Kidney epithelial cell (primary cell): Measurements from ENCODE around the gene LDLRAP1. TPM values are rescaled to one million over a fixed set of nuclear protein-coding genes. Genes with fewer than 3 reads are reported as not detected.

Experiments used
- DNase-seq: peaks from one replicate; pipeline ENCODE4 v3.0.0-alpha.2; 2010; ENCODE audit warnings: low read depth
- H3K27me3 ChIP-seq: 2 replicates; pipeline ENCODE4 v1.6.0; 2011; ENCODE audit warnings: low read length; ENCODE audit not compliant: control insufficient read depth, insufficient read depth
- H3K36me3 ChIP-seq: 2 replicates; pipeline ENCODE4 v1.5.1; 2011; ENCODE audit warnings: low read length; ENCODE audit not compliant: control insufficient read depth, insufficient read depth
- H3K4me3 ChIP-seq: 2 replicates; pipeline ENCODE4 v1.5.1; 2011; ENCODE audit warnings: low read depth, mild to moderate bottlenecking, control low read depth, low read length
- total RNA-seq: library from RNA; depleted of rRNA; stranded (reverse); fragments of >200 nt; gene quantifications from 2 replicates; pipeline ENCODE4 v1.2.3, GENCODE V29; 2015
- TF ChIP-seq, protein P1 (sequence below): IDR thresholded peaks from 2 replicates; pipeline ENCODE4 v1.5.1; 2011; ENCODE audit warnings: mild to moderate bottlenecking, moderate library complexity, low read length, control low read depth, inconsistent platforms; ENCODE audit not compliant: insufficient read depth, poor library complexity, severe bottlenecking

Gene LDLRAP1
- total RNA-seq, 1 donor from 2014 or later, result 7.5 TPM

DNA sequence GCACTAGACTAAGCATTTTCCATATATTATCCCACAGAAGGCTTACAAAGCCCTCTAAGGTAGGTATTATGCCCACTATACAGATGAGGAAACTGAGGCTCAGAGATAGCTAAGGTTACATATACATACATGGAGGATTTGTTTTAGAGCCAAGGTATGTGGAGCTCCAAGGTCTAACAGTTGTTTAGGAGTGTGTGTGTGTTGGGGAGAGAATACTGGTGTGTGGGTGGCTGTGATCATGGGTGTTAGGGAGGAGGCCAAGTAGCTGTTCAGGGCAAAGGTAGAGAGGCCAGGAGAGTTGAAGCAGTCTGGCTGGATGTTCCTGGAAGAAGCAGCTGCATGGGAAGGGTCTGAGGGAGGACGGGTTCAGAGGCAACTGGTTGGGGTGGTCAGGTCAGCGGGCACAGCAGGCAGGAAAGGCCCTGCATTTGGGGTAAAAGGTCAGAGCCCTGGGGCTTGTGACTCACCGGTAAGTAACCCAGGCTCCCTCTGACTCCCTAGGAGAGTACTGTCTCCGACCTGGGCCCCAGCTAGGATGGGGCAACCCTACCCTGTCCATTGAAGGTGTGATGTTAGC is 5.1 kb upstream of the LDLRAP1 start:
- DNase-seq, result no peak
- Histone ChIP-seq H3K4me3 (no peak overlapping the region), H3K27me3 (peaks cover 7% of the 10 kb centered on the region), H3K36me3 (no peaks in the 10 kb centered on the region)
- TF ChIP-seq, protein P1, sequence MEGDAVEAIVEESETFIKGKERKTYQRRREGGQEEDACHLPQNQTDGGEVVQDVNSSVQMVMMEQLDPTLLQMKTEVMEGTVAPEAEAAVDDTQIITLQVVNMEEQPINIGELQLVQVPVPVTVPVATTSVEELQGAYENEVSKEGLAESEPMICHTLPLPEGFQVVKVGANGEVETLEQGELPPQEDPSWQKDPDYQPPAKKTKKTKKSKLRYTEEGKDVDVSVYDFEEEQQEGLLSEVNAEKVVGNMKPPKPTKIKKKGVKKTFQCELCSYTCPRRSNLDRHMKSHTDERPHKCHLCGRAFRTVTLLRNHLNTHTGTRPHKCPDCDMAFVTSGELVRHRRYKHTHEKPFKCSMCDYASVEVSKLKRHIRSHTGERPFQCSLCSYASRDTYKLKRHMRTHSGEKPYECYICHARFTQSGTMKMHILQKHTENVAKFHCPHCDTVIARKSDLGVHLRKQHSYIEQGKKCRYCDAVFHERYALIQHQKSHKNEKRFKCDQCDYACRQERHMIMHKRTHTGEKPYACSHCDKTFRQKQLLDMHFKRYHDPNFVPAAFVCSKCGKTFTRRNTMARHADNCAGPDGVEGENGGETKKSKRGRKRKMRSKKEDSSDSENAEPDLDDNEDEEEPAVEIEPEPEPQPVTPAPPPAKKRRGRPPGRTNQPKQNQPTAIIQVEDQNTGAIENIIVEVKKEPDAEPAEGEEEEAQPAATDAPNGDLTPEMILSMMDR, result no peak

GRCh38 chr1:25540750-25541342 is 2.6 kb upstream of the LDLRAP1 start:
- DNase-seq, result no peak
- peaks cover 7% of the 10 kb centered on the region for H3K27me3 ChIP-seq
- TF ChIP-seq, protein P1, result no peak

DNA sequence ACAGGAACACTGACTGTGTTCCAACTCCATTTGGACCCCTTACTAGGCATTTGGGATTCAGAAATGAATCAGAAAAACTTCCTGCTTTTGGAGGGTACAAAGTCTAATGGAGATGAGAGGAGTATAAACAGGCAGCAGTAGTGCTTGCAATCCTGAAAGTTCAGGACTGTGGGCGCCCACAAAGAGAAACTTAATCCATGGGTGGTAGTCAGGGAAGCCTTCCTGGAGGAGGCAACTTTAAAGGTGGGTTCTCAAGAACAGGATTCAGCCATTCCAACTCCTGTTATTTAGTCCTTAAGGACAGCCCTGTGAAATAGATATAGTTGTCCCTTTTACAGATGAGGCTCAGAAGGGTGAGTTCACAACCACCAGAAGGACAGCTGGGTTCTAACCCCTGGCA is 2.0 kb upstream of the LDLRAP1 start:
- TF ChIP-seq, protein P1, result no peak
- H3K4me3 ChIP-seq, result no peak overlapping the region
- peaks cover 7% of the 10 kb centered on the region for H3K27me3 ChIP-seq
- H3K36me3 ChIP-seq, result no peaks in the 10 kb centered on the region
- no peak for DNase-seq

More at GRCh38 chr1:25540750-25541342, 2.6 kb upstream of the LDLRAP1 start:
- H3K4me3 ChIP-seq, result no peak overlapping the region
- no peaks in the 10 kb centered on the region for H3K36me3 ChIP-seq

GRCh38 chr1:25541889-25542658 is 1.3 kb upstream of the LDLRAP1 start:
- peaks cover 7% of the 10 kb centered on the region for H3K27me3 ChIP-seq
- H3K4me3 ChIP-seq, result no peak overlapping the region
- TF ChIP-seq, protein P1, result no peak
- no peaks in the 10 kb centered on the region for H3K36me3 ChIP-seq
- DNase-seq, result no peak

DNA sequence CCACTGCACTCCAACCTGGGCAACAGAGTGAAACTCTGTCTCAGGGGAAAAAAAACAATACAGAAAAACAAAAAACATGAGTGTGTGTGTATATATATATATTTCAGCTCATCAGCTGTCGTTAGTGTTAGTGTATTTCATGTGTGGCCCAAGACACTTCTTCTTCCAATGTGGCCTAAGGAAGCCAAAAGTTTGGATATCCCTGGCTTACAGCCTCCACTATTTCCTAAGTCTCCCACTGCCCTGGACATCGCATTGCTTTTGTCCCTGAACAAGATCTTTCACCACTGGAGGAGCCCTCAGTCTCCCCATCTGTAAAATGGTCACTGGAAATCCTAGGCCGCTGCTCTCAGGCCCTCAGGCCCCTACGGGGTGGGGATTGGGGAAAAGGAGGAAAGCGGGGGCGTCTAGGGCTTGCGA is 391 bp upstream of the LDLRAP1 start:
- H3K4me3 ChIP-seq, result peak overlapping the region; percentile 67
- TF ChIP-seq, protein P1, result no peak
- H3K27me3 ChIP-seq, result peaks cover 4% of the 10 kb centered on the region

More for the DNA sequence above, 391 bp upstream of the LDLRAP1 start:
- DNase-seq, result no peak
- H3K36me3 ChIP-seq, result no peaks in the 10 kb centered on the region
